GM21528 (cell line): Measurements from ENCODE around the gene ARHGEF19.
A peak's percentile ranks its signal among the peaks of the same experiment; 100 is the strongest.
"Not testable (repeated sequence)": the region's sequence is repeated elsewhere in the genome, so short reads cannot be mapped to it uniquely, and the experiment has no call there.

Experiments
- ATAC-seq: cut with Tn5 transposase; IDR thresholded peaks from one replicate; pipeline ENCODE4 v1.9.1; 2021; ENCODE audit warnings: mild to moderate bottlenecking, moderate library complexity; ENCODE audit not compliant: unreplicated experiment, low FRiP score

Gene ARHGEF19

GRCh38 chr1:16224472-16224871, 12.0 kb upstream of the ARHGEF19 start:
- no peak for ATAC-seq

- ATAC-seq = not testable (repeated sequence)
These were observed 10.3 kb upstream of the ARHGEF19 start for GRCh38 chr1:16222716-16223115.

GRCh38 chr1:16221499-16221898, 9.0 kb upstream of the ARHGEF19 start:
- ATAC-seq = no peak

- no peak for ATAC-seq
These were observed 7.6 kb upstream of the ARHGEF19 start for GRCh38 chr1:16219968-16220500.

- ATAC-seq = no peak
These were observed 6.2 kb upstream of the ARHGEF19 start for GRCh38 chr1:16218674-16219071.

GRCh38 chr1:16218014-16218673, 5.7 kb upstream of the ARHGEF19 start:
- ATAC-seq = no peak

- ATAC-seq = peak; percentile 85
These were observed 4.8 kb upstream of the ARHGEF19 start for GRCh38 chr1:16217061-16217785.

GRCh38 chr1:16215882-16216753, 3.7 kb upstream of the ARHGEF19 start:
- no peak for ATAC-seq

- not testable (repeated sequence) for ATAC-seq
These were observed 2.8 kb upstream of the ARHGEF19 start for GRCh38 chr1:16215240-16215639.

- ATAC-seq = not testable (repeated sequence)
These were observed 1.1 kb upstream of the ARHGEF19 start for GRCh38 chr1:16213544-16213943.

- ATAC-seq = no peak
These were observed 561 bp upstream of the ARHGEF19 start for GRCh38 chr1:16213013-16213412.

GRCh38 chr1:16211824-16212223, 628 bp downstream of the ARHGEF19 start:
- no peak for ATAC-seq

- ATAC-seq = no peak
These were observed 1.9 kb downstream of the ARHGEF19 start for GRCh38 chr1:16210581-16210980.

GRCh38 chr1:16209847-16210407, 2.5 kb downstream of the ARHGEF19 start:
- no peak for ATAC-seq

GRCh38 chr1:16209132-16209846, 3.2 kb downstream of the ARHGEF19 start:
- no peak for ATAC-seq

GRCh38 chr1:16208270-16208987, 4.0 kb downstream of the ARHGEF19 start:
- no peak for ATAC-seq

GRCh38 chr1:16207318-16208269, 4.9 kb downstream of the ARHGEF19 start:
- no peak for ATAC-seq
